KG1 (cell line): Measurements from ENCODE around the gene CLSTN2.

Source experiments
- DNase-seq: peaks from one replicate; lab custom pipeline; 2025; lab: John Stamatoyannopoulos, UW

The CLSTN2 gene

DNA sequence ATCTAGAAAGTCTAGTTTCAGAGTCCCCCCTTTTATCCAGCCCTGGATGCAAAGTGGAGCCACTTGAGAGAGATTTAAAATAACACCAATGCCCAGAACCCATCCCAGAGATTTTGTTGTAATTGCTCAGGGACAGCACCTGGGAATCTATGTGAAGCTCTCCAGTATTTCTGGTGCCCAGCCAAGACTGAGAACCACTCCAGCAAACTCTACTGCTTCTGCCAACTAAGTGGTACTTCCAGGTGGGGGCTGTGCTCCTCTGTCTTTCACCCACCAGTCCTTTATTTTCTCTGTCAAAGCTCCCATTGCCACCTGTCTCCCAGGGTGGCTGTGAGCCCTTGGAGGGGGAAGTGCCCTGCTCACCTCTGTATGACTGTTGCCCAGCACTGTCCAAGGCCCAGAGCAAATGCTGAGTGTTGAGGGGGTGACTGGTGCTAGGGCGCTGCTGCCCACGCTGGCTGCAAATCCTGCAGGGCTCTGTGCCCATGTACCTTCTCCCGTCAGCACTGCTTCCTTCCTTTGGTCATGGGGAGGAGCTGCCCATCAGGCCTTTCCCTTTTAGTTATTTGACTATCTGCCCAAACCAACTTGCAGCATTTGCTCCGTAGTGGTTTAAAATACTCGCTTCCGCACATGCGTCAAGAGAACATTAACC is 9.4 kb downstream of the CLSTN2 start:
- no peak for DNase-seq

DNA sequence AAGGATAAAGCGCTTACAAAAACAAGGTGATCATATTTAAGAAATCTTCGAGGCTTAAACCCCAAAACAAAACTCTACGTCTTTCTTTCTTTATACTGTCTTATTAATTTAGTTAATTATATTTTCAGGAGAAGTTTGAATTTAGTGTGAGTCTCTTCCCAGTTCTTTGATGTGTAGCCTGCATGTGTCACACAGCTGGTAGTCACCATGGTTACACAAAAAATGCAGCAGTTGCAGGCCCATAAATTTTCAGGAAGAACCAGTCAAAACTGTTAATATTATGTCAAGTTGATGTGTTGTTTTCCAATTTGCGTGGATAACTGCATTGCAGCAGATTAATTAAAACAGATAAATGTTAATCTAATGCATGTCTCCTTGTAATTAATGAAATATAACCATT is 10.4 kb downstream of the CLSTN2 start:
- DNase-seq = no peak

DNA sequence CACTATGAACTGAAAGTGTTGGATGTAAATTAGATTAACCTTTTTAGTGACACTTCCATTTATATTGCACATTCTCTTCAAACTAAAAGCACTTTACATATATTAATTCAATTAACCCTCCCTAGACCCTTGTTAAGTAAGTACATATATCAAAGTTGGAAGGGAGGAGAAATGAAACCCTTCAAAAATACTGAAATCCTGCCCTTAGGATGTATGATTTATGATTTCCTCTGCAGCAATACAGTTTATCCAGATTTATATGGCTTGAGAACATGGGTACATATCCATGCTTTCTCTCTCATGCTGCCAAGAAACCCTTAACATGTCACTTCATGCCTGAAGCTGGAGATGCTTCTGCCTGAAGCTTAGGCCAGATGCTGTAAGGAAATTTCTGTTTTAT is 11.0 kb downstream of the CLSTN2 start:
- DNase-seq = no peak

DNA sequence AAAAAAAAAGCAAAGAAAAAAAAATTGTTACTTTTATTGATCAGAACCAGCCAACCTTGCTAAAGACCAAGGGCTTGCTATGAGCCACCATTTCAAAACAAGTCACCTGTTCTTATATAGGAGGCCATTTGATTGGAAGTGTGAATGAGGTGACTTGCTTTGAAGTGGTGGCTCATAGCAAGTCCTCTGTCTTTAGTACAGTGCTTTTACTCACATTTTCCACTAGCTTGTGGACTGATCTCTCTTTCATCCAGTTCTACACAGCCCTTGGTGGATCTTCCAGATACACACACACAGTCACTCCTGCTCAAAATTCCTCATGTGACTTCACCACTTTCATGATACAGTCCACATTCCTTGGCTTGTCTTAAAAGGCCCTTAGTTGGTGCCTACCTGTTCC is 13.5 kb downstream of the CLSTN2 start:
- DNase-seq = no peak

DNA sequence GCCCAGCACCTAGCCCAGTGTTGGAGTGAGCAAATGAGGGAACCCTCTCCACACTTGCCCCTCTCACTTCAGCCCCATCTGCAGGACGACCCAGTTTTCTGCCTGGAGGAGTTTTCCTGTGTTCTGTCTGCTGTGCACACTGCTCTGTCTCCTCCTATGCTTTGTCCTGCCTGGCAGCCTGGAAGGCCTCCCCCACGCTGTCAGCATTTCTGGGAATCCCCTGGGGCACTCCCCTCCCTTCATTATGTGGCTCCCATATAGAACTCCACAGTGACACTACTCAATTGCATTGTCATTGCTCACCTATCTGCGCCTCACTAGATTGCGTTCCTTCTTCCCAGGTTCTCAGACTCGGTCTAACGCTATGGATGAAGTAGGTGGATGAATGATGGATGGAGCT is 13.9 kb downstream of the CLSTN2 start:
- no peak for DNase-seq

DNA sequence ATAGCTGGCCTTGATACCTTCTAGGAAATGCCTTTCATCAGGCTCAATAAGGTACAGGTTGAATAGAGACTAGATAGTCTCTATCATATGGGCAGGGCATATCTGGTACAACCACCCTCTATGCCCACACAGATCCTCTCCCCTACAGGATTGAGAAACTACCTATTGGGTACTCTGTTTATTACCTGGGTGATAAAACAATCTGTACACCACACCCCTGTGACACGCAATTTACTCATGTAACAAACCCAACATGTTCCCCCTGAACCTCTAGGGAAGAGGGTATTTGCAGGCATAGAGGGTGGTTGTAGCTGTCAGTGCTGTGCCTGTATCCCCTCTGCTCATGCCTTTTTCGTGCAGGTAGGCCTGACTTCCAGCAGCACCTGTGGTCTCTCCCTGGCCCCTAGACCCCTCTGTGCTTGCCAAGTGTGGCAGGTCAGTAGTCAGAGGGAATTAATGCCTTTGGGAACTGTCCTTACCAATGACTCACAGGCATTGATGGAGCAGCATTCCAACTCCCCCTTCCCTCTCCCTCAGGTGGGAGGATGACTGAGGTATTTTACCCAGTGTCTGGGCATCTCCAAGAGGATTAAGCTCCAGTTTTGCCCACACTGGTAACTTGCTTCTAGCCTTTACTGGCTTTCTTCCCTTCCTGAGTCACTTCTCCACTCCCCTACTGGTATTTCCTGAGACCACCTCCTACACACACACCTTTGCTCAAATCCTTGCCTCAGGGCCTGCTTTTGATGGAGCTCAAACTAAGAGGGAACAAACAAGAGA is 18.3 kb downstream of the CLSTN2 start:
- no peak for DNase-seq

DNA sequence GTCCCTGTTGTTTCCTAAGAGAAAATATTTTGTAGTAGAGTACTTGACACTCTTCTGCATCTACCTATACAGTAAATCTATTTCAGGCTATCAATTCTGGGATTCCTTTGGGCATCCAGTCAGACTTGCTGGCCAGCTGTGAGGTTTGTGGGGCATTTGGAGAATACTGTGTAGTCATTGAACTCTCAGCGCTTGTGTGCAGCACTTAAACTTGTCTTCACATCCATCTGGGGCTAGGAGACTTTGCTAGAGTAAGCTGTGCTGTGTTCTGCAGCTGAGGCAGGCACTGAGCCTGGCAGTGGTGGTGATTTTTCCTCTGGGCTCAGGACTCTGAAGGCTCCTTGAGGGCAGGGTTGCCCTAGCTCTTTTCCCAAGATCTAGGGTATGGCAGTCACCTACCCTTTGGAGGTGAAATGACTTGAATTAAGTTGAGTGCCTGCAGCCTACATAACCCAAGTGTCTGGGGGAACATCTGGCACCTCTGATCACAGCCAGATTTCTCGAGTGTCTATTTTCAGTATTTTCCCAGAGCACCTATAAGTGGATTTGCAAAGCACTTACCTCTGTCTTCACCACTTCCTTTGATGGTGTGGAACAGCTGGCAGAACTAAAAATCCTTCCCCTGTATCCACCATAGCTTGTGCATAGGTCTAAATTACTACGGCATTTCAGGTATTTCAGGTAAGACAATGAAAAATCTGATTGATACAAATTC is 19.3 kb downstream of the CLSTN2 start:
- no peak for DNase-seq

DNA sequence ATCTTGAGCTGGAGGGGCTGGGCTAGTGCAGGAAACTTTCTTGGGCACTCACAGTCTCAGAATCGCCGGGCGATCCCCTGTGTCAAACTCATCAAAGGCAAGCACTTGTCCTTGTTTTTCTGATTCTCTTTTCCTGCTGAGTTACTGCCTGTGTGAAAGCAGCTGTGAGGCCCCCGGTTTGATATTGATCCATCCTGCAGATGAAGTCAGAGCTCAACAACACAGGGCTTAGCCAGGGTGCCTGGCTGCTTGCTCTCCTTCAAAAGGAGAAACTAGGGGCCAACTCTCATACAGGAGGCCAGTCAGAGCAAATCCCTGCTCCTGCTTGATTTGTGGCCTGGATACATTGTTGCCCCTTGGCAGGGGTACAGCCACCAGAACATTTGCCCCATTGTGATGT is 22.9 kb downstream of the CLSTN2 start:
- no peak for DNase-seq

DNA sequence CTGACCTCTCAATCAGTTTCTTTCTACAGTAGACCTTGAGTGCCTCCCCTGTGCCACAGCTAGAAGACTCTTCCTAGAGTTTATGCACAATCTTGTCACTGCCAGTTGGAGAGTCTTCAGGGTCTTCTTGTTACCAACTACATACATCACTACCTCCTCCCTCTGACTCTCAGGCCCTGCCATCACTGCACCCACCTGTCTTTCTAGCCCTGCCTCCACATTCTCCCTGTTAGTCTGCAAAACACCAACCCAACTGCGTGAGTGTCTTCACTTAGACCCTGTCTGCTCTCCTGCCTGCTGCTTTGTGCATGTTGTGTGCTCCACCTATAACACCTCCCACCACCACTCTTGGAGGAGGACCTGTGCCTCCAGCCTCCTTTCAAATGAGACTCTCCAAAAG is 34.4 kb downstream of the CLSTN2 start:
- DNase-seq = no peak

DNA sequence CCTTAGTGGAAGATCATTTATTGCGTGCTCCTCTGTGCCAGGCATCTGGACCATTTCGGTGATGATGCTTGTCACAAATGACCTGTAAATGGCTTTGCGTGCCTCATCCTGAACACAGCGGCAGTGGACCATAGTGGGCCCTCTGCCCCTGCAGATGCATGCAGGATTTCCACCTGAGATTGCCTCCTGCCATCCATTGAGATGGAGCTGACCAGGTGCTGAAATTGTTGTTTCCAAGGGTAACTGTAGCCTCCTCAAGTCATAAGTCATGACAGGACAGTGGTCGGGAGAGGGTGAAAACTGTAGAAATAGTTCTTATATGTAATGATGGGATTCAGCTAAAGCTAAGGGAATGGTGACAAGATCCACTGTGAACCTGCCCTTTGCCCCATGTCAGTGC is 35.5 kb downstream of the CLSTN2 start:
- no peak for DNase-seq

DNA sequence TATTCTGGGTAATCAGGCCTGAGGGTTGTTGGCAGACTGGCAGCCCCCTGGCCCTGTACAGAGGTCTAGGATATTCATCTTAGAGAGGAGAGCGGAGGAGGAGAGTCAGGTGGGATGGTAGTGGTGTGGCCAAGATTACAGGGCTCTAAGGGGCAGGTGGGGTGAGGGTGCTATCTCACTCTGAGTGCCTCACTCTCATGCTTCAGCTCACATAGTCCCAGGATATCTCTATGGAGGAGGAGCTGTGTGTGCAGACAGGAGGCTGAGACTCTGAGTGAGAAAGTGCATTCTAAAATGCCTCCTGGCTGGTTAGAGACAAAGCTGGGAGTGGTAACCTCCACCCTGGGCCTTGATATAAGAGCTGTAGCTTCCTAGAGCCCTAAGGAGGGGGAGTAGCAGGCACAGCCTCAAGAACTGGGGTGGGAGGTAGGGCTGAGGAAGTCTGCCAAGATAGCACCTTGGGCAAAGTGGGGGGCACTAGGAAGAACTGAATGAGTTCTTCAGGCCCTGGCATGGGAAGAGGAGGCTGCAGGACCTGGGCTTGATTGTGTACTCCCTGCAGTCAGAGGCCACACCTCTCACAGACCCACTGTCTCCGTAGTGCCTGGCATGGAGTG is 39.9 kb downstream of the CLSTN2 start:
- no peak for DNase-seq

DNA sequence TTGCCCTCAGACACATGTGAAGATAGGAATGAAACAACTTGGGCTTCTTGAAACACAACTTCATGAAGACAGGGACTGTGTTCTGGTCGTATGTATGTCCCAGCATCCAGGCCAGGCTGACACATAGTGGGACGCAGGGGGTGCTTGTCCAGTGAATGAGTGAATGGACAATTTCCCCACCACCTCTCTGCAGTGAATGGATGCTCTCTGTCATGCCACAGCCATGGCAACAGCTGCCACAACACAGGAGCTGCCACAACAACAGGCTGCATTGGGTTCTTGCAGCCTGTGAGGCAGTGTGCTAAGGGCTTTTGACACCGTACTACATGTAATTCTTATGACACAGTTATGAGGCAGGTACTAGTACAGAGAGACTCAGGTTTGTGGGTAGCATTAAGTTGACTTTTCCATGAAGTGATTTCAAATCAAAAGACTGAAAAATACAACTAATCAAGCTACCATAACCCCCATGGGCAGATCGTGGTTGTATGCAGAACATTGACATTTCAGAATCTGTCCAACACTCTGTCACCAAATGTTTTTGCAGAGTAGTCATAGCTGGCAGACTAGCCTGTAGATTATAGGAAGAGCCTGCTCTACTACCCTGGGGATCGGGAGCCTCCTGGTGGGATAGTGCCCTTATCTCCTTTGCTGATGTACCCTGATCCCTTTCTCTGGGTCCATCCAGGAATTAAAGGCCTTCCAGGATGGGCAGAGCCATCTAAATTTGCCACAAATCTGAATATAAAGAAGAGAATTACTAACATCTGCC is 40.8 kb downstream of the CLSTN2 start:
- DNase-seq = no peak

DNA sequence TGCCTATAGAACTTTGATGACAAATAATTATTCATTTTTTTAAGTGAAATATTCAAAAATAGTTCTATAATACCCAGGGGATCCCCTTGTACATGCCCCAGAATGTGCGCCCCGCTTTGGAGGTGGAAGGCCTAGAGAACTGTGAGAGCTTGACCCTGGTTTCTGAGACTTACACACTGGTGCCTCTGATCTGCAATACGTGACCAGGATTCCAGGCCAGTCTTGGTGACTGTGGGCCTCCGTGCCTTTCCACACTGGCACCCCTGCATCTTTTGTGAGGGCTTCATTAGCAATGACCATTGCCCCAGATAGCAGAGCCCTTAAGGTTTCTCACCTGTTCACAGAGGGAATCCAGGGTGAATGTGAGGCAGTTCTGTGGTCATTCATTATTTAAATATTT is 44.0 kb downstream of the CLSTN2 start:
- no peak for DNase-seq

DNA sequence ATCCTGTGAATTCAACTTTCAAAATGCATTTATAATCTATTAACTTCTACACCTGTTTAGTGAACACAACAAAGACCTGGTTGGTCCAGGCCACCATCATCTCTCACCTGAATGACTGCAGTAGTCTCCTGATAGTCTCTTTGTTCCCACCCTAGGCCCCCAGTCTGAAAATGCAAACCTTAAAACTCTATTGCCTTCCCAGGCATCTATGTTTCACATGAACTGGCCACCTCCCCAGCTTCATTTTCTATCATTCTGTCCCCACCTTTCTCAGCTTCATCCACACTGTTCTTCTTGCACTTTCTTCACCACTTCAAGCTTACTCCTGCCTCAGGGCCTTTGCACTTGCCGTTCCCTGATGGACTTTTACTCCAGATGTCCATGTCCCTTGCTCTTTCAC is 45.0 kb downstream of the CLSTN2 start:
- no peak for DNase-seq

DNA sequence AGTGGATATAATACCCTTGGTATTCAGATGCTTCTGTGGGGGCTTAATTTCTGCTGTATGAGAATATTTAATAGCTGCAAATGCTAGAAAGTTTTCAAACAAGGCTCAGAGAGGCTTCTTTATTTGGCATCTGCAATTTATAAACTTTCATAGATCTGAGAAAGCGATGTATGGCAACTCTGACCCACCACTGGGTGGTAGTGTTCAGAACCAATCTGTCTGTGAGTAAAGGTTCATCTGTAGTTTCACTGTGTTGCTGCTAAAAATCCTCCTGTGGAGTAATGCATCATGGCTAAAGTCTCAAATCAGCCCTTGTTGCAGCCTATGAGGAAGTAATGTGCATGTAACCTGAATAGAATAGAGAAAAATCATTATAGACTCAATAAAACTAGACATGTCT is 47.4 kb downstream of the CLSTN2 start:
- DNase-seq = no peak

DNA sequence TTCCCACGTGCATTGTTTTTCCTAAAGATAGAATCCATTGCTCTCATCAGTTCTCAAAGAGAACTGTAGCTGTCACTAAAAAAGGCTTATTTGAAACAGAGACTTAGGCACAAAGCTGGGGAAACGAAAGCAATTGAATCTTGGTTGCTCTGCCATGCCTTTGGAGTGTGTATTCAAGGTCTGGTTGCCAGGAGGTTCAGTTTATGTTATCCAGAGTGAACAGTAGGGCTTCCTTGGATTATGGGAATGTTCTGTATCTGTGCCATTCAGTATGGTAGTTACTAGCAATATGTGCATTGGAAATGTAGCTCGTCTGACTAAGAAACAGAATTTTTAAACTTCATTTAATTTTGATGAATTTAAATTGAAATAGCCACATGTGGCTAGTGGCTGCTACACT is 50.6 kb downstream of the CLSTN2 start:
- no peak for DNase-seq

DNA sequence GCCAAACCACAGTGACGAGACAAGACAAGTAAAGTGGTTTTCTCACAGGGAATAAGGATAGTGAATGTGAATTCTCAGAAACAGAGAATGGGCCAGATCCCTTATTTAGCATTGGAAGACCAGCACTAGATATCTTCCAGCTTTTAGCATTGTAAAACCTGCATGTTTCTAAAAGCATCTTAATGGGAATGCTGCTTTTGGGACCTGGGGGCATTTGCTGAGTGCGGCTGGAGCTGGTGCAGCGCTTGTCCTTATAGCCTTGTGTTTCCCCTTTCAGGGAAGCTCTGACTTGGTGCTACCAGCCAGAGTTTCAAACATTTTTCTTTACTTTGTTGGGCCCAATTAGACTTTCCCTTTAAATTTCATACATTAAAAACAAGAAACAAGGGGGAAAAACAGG is 52.9 kb downstream of the CLSTN2 start:
- DNase-seq = no peak

DNA sequence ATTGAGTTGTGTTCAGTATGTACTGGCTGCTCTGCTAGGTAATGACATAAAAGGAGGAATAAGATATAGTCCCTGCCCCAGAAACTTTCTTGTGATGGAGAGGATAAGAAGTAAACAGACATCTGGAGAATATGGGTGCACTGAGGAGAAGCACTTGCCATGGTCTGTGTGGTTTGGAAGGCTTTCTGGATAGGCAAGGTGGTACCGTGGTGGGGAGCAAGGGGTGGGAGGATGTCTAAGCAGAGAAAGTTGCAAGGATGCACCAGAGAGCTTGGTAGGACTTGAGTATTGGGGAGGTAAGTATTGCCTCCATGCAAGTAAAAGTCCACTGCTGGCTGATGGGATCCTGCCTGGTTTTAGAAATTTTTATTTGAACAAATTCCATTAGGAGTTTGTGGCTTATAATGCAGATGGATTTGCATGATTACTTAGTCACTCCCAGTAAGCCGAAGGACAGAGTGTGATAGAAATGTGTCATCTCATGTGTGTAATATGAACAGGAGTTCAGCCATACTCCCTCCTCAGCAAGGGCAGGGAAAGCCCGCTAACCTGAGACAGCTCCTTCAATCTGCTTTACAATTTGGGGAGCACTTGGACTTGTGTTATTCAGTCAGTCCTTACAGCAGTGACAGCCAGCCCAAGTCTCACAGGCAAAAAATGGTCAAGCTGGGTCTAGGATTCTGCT is 53.6 kb downstream of the CLSTN2 start:
- DNase-seq = no peak

DNA sequence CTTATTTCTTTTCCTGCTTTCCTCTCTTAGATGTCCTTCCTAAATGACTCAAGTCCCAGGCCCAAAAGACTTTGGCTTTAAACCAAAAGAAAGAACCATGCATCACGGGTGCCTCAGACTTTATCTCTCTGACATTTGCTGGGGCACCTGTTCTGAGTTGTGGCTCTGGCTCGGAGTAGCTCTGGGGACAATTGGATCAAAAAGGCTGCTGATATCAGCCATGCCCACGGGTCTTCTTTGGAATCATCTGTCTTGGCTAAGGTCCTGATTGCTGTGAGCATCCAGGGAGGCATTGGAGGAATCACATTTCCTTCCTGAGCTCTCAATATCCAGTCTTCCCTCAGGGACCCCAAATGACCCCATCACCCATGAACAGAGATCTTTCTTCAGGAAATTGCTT is 59.9 kb downstream of the CLSTN2 start:
- DNase-seq = no peak

DNA sequence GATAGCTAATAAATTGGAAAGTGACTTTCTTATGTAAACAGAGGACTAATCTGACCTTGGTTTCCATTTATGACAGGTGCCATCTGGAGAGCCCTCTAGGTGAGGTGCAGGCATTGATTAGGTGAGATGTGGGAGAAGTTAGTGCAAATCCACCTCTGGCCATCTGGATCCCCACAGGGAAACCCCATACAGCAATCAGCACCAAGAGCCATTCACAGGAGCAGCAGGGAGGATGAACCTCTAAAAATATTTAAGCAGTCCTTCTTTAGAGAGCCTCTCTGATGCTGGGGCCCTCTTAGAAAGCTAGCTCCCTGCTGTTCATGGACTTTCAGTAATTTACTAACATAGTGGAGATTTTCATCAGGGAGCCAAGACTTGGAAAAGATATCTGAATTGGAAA is 69.3 kb downstream of the CLSTN2 start:
- DNase-seq = no peak

DNA sequence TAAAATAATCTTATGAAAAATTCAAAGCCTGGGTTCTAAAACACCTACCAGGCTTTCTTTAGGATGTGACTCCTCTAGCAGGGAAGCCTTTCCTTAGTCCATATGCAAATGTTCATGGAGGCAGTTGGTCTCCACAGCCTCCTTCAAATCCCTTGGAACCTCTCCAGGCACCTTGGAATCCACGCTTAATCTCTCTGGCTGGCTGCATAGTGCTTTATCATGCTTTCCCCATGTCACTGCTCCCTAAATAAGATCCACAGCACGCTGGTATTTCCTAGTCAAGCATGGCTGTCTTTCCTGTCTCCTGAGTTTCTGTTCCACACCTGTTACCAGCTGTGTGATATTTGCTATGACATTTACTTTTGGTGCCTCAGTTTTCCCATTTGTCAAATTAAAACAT is 71.3 kb downstream of the CLSTN2 start:
- DNase-seq = no peak

DNA sequence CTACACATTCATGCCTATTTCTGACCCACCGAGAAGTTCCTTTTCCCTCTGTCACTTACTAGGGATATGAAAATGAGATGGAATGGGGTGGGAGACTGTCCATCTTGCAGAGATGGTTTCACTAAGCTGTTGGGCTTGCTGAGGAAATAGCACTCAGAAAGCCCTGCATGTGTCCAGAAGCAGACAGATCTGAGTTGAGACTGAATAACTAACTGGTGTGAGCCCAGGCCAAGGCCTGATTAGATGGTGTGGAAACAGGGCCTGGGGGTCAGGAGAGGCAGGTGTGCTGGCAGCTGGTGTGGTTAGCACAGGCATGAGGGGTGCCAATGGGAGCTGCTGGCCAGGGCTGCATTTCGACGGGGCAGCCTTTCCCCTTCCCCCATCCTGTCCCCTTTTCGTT is 72.1 kb downstream of the CLSTN2 start:
- no peak for DNase-seq
